K562 treated with DMSO at 1 percent for 24 hours (cell line): ENCODE results near the gene TMUB2. TPM values are rescaled to one million over a fixed set of nuclear protein-coding genes. Genes with fewer than 3 reads are reported as not detected.

Experiments used
- total RNA-seq: library from RNA; unstranded; fragments of 300-600 nt; gene quantifications from 2 replicates; pipeline ENCODE4 v1.2.3, GENCODE V29; 2022; ENCODE audit warnings: low read depth; ENCODE audit not compliant: insufficient read depth

Gene TMUB2
- 31.6 and 34.0 TPM in 2 replicates for total RNA-seq

GRCh38 chr17:44186307-44187130, at the start of gene TMUB2:
TMUB2 (plus strand) TSS chr17:44186972; CDS start chr17:44187709, 737 bp downstream.

GRCh38 chr17:44170499-44171201, 16.1 kb upstream of the TMUB2 start, which contains the start of gene ASB16:
ASB16 (plus strand) TSS chr17:44170704; CDS start chr17:44170790, 86 bp downstream.

GRCh38 chr17:44199553-44200477, 13.0 kb downstream of the TMUB2 start, which contains the start of gene ATXN7L3:
ATXN7L3 (minus strand) TSS chr17:44199884; CDS start chr17:44198070, 1,814 bp downstream.

GRCh38 chr17:44219616-44220212, 32.9 kb downstream of the TMUB2 start, which contains the start of gene UBTF:
UBTF (minus strand) TSS chr17:44219675; CDS start chr17:44218229, 1,446 bp downstream.

Other genes with a start within 250 kb of the TMUB2 start
- not detected in 2 replicates for gene PPY, start 244.5 kb upstream of the TMUB2 start, total RNA-seq
- gene PYY, start 233.0 kb upstream of the TMUB2 start, total RNA-seq: not detected in 2 replicates
- gene NAGS, start 182.3 kb upstream of the TMUB2 start, total RNA-seq: 0.53 and 0.56 TPM in 2 replicates
- gene TMEM101, start 172.0 kb upstream of the TMUB2 start, total RNA-seq: 51.1 and 53.9 TPM in 2 replicates
- gene LSM12, start 120.3 kb upstream of the TMUB2 start, total RNA-seq: 26.5 and 29.9 TPM in 2 replicates
- gene G6PC3, start 116.2 kb upstream of the TMUB2 start, total RNA-seq: 59.0 and 66.9 TPM in 2 replicates
- 59.0 and 61.9 TPM in 2 replicates for gene HDAC5, start 63.3 kb upstream of the TMUB2 start, total RNA-seq
- gene HROB, start 45.0 kb upstream of the TMUB2 start, total RNA-seq: 15.4 and 17.5 TPM in 2 replicates
- 0.41 and 0.53 TPM in 2 replicates for gene ASB16, start 16.3 kb upstream of the TMUB2 start, total RNA-seq
- 50.7 and 54.3 TPM in 2 replicates for gene ATXN7L3, start 12.9 kb downstream of the TMUB2 start, total RNA-seq
- gene UBTF, start 32.7 kb downstream of the TMUB2 start, total RNA-seq: 51.2 and 52.5 TPM in 2 replicates
- gene SLC4A1, start 81.2 kb downstream of the TMUB2 start, total RNA-seq: 1.5 and 1.9 TPM in 2 replicates
- gene RUNDC3A, start 121.6 kb downstream of the TMUB2 start, total RNA-seq: 0.30 TPM in 1 of 2 replicates, not detected in the other
- 246 and 286 TPM in 2 replicates for gene SLC25A39, start 137.9 kb downstream of the TMUB2 start, total RNA-seq
- gene GRN, start 158.3 kb downstream of the TMUB2 start, total RNA-seq: 421 and 465 TPM in 2 replicates
- gene FAM171A2, start 176.9 kb downstream of the TMUB2 start, total RNA-seq: 22.7 and 24.8 TPM in 2 replicates
- 4.7 and 5.3 TPM in 2 replicates for gene ITGA2B, start 202.7 kb downstream of the TMUB2 start, total RNA-seq